HFF-Myc (cell line): ENCODE measurements around the gene CTU1.

ENCODE experiments used
- DNase-seq: peaks from one replicate; pipeline ENCODE4 v3.0.0-alpha.2; 2011; ENCODE audit warnings: low read depth; ENCODE audit errors: extremely low read depth
- H3K4me3 ChIP-seq: replicated peaks from 2 replicates; pipeline ENCODE4 v1.5.1; 2011; ENCODE audit warnings: low read depth, mild to moderate bottlenecking, control low read depth, low read length
- CTCF ChIP-seq: IDR thresholded peaks from 2 replicates; pipeline ENCODE4 v1.5.1; 2012; ENCODE audit warnings: mild to moderate bottlenecking, low read depth, low read length, control low read depth; ENCODE audit errors: missing control alignments

Gene CTU1

GRCh38 chr19:51108066-51108804 is at the start of gene CTU1:
TSS of gene CTU1 (minus strand) at chr19:51108409. CDS start at chr19:51104569, 3,840 bp downstream.
- no peak for TF ChIP-seq CTCF
- DNase-seq, result peak; percentile 99
- H3K4me3 ChIP-seq, result peak within 1 kb of the TSS; percentile 89

- DNase-seq, result no peak
- TF ChIP-seq CTCF, result no peak
Observed at GRCh38 chr19:51157265-51157664, 49.1 kb upstream of the CTU1 start.

GRCh38 chr19:51156710-51157109 is 48.5 kb upstream of the CTU1 start:
- no peak for TF ChIP-seq CTCF
- no peak for DNase-seq
- no peak overlapping the region for H3K4me3 ChIP-seq

More at GRCh38 chr19:51157265-51157664, 49.1 kb upstream of the CTU1 start:
- H3K4me3 ChIP-seq, result no peak overlapping the region

GRCh38 chr19:51150627-51151026 is 42.4 kb upstream of the CTU1 start:
- H3K4me3 ChIP-seq, result no peak overlapping the region
- no peak for DNase-seq
- no peak for TF ChIP-seq CTCF

- no peak for TF ChIP-seq CTCF
- H3K4me3 ChIP-seq, result no peak overlapping the region
- DNase-seq, result no peak
Observed at GRCh38 chr19:51148580-51148979, 40.4 kb upstream of the CTU1 start.

GRCh38 chr19:51147663-51148062 is 39.5 kb upstream of the CTU1 start:
- TF ChIP-seq CTCF, result no peak
- no peak overlapping the region for H3K4me3 ChIP-seq
- DNase-seq, result no peak

- DNase-seq, result no peak
- TF ChIP-seq CTCF, result no peak
- no peak overlapping the region for H3K4me3 ChIP-seq
Observed at GRCh38 chr19:51146751-51147150, 38.5 kb upstream of the CTU1 start.
